Measurements from ENCODE around the gene OR10P1. TPM values are rescaled to one million over a fixed set of nuclear protein-coding genes. Genes with fewer than 3 reads are reported as not detected.

The OR10P1 gene
- total and polyA plus RNA-seq, 9 donors = not detected

DNA sequence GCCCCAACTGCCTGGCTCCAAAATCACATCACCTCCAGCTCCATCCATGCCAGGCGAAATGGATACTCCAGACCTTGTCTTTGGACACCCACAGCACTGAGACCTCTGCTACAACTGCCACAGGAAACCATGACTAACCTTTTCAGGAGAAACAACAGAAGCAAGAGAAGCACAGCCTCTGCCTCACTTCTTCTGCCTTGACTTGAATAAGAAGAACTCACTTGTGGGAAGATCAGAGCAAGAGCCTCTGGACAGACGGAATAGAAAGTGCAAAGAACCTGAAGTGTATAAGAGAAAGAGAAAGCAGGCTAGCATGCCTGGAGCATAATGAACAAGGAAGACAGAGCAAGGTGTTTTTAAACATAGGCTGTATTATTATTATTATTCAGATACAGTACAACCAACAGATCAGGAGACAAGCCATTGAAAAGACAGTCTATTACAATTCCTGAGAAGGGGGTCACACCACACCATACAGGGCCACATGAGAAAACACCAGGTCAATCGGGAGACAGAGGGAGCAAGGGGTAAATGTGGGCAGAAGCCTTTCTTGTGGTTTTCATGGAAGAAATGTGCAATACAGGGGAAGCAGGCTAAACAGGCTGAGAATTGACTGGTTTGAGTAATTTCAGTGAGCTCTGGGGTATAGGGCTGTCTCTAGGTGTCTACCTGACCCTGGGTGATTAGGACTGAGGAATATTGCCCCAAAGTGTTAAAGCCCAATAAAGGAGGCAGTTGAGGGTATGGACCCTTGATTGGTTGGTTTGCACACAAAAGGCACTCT is 7.4 kb upstream of the OR10P1 start:
- H3K27me3 ChIP-seq = no peaks in the 10 kb centered on the region
- DNase-seq = no peak
- no peaks in the 10 kb centered on the region for H3K36me3 ChIP-seq
- H3K9me3 ChIP-seq = no peaks in the 10 kb centered on the region
- TF ChIP-seq EP300 (IDR thresholded peaks at IDR 0.05) (no peak), POLR2A (IDR thresholded peaks at IDR 0.05) (no peak)
- TF ChIP-seq, protein P1, sequence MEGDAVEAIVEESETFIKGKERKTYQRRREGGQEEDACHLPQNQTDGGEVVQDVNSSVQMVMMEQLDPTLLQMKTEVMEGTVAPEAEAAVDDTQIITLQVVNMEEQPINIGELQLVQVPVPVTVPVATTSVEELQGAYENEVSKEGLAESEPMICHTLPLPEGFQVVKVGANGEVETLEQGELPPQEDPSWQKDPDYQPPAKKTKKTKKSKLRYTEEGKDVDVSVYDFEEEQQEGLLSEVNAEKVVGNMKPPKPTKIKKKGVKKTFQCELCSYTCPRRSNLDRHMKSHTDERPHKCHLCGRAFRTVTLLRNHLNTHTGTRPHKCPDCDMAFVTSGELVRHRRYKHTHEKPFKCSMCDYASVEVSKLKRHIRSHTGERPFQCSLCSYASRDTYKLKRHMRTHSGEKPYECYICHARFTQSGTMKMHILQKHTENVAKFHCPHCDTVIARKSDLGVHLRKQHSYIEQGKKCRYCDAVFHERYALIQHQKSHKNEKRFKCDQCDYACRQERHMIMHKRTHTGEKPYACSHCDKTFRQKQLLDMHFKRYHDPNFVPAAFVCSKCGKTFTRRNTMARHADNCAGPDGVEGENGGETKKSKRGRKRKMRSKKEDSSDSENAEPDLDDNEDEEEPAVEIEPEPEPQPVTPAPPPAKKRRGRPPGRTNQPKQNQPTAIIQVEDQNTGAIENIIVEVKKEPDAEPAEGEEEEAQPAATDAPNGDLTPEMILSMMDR (IDR thresholded peaks at IDR 0.05) = no peak
- intact Hi-C loops (cut with DNase I) = no loop called here
- WGBS, 3 donors = 77 to 86% (median 79%) methylated on average over 3 of the region's 3 CpGs
- no peaks in the 10 kb centered on the region for H3K4me1 ChIP-seq (ENCODE audit: insufficient read depth)
- no peak overlapping the region for H3K4me3 ChIP-seq
- no peak overlapping the region for H3K27ac ChIP-seq

DNA sequence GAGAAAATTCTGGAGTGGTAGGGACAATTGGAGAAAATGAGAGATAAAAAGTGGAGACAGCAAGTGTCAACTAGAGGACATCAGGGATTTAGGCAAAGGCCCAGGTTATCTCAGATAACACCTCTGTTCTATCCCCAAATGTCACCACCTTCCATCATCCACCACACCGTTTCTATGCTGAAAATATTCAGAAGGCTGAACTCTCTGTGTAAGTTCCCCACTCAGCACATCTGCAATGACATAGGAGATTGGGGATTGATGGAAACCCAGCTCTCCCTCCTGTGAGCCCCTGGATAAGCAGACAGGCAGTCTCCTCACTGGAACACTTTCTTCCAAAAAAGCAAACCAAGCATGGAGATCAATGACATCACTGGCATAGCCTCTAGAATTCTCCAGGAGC is 5.6 kb upstream of the OR10P1 start:
- Histone ChIP-seq H3K4me3 (no peak overlapping the region), H3K4me1 (ENCODE audit: insufficient read depth) (no peaks in the 10 kb centered on the region), H3K36me3 (no peaks in the 10 kb centered on the region), H3K27ac (no peak overlapping the region), H3K27me3 (no peaks in the 10 kb centered on the region), H3K9me3 (no peaks in the 10 kb centered on the region)
- TF ChIP-seq, protein P1 (IDR thresholded peaks at IDR 0.05) = no peak
- TF ChIP-seq POLR2A (IDR thresholded peaks at IDR 0.05) = no peak
- TF ChIP-seq EP300 (IDR thresholded peaks at IDR 0.05) = no peak
- no peak for DNase-seq
- intact Hi-C loops (cut with DNase I) = no loop called here
- WGBS, 3 donors = 67 to 71% (median 69%) methylated on average over 1 of the region's 1 CpG

DNA sequence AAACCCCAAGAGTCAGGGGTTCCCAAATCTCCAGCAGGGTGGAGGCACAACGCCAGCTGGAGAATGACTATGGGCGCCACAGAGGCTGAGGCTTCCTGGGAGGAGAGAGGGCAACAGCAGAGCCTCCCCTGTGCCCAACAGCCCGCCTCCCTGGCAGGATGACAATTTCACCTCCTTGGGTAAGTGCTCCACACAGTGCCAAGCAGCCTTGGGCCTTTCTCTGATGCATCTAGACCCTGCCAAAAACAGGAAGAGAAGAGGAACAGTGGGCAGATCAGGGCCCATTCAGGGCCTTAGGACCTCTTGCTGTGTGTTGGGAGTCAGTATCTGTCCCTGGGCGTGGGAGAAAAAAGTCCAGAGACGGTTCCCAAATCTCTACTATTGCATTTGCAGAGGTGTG is 5.0 kb upstream of the OR10P1 start:
- Histone ChIP-seq H3K36me3 (no peaks in the 10 kb centered on the region), H3K9me3 (no peaks in the 10 kb centered on the region), H3K27me3 (no peaks in the 10 kb centered on the region), H3K27ac (no peak overlapping the region), H3K4me3 (no peak overlapping the region), H3K4me1 (ENCODE audit: insufficient read depth) (no peaks in the 10 kb centered on the region)
- TF ChIP-seq POLR2A (IDR thresholded peaks at IDR 0.05) (no peak), EP300 (IDR thresholded peaks at IDR 0.05) (no peak)
- TF ChIP-seq, protein P1 (IDR thresholded peaks at IDR 0.05) = no peak
- intact Hi-C loops (cut with DNase I) = no loop called here
- no peak for DNase-seq
- 80 to 87% (median 85%) methylated on average over 5 of the region's 5 CpGs for WGBS, 3 donors

DNA sequence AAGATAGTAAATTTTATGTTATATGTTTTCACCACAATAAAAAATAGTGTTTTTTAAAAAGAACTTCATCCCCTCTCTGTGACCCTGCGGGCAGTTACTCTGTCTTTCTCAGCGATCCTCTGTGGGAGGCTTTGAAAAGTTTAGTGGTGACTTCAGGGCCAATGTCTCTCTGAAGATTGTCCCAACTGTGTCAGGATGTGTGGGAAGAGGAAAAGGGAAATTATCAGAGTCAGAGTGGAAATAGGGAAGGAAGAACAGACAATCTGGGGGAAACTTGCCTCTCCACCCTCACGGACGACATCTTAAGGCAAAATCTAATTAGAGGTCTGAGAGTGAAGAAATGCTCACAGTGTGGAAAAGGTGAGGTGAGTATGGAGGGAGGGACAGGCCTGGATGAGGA is 3.5 kb upstream of the OR10P1 start:
- no peaks in the 10 kb centered on the region for H3K36me3 ChIP-seq
- H3K27ac ChIP-seq = no peak overlapping the region
- intact Hi-C loops (cut with DNase I) = no loop called here
- WGBS, 3 donors = 71 to 77% (median 73%) methylated on average over 4 of the region's 4 CpGs
- no peak for TF ChIP-seq POLR2A (IDR thresholded peaks at IDR 0.05)
- no peak for TF ChIP-seq EP300 (IDR thresholded peaks at IDR 0.05)
- TF ChIP-seq, protein P1 (IDR thresholded peaks at IDR 0.05) = no peak
- H3K27me3 ChIP-seq = no peaks in the 10 kb centered on the region
- no peak overlapping the region for H3K4me3 ChIP-seq
- no peaks in the 10 kb centered on the region for H3K9me3 ChIP-seq
- no peak for DNase-seq
- no peaks in the 10 kb centered on the region for H3K4me1 ChIP-seq (ENCODE audit: insufficient read depth)

Data from ovary (tissue), 9 donors.